ENCODE results near the gene FOXE1. TPM values are rescaled to one million over a fixed set of nuclear protein-coding genes. Genes with fewer than 3 reads are reported as not detected.

The FOXE1 gene
- total RNA-seq, 2 donors from 2014 or later: 0.97 to 5.5 TPM

GRCh38 chr9:97854696-97855485, 1.9 kb downstream of the FOXE1 start:
- Histone ChIP-seq H3K27ac (no peak overlapping the region), H3K4me1 (replicated peaks) (peaks cover 8% of the 10 kb centered on the region), H3K27me3 (replicated peaks; ENCODE audit: insufficient read depth) (peaks cover 57% of the 10 kb centered on the region), H3K36me3 (no peaks in the 10 kb centered on the region), H3K9me3 (no peaks in the 10 kb centered on the region), H3K4me3 (peak overlapping the region; percentile 23 to 30)
- intact Hi-C loops (cut with DNase I): no loop called here
- DNase-seq (ENCODE audit: low spot score): no peak
- no peak for TF ChIP-seq POLR2A (IDR thresholded peaks at IDR 0.05)
- no peak for TF ChIP-seq POLR2AphosphoS5 (IDR thresholded peaks at IDR 0.05)
- TF ChIP-seq, protein P1, sequence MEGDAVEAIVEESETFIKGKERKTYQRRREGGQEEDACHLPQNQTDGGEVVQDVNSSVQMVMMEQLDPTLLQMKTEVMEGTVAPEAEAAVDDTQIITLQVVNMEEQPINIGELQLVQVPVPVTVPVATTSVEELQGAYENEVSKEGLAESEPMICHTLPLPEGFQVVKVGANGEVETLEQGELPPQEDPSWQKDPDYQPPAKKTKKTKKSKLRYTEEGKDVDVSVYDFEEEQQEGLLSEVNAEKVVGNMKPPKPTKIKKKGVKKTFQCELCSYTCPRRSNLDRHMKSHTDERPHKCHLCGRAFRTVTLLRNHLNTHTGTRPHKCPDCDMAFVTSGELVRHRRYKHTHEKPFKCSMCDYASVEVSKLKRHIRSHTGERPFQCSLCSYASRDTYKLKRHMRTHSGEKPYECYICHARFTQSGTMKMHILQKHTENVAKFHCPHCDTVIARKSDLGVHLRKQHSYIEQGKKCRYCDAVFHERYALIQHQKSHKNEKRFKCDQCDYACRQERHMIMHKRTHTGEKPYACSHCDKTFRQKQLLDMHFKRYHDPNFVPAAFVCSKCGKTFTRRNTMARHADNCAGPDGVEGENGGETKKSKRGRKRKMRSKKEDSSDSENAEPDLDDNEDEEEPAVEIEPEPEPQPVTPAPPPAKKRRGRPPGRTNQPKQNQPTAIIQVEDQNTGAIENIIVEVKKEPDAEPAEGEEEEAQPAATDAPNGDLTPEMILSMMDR (IDR thresholded peaks at IDR 0.05): no peak
- 20% methylated on average over 40 of the region's 71 CpGs for WGBS

DNA sequence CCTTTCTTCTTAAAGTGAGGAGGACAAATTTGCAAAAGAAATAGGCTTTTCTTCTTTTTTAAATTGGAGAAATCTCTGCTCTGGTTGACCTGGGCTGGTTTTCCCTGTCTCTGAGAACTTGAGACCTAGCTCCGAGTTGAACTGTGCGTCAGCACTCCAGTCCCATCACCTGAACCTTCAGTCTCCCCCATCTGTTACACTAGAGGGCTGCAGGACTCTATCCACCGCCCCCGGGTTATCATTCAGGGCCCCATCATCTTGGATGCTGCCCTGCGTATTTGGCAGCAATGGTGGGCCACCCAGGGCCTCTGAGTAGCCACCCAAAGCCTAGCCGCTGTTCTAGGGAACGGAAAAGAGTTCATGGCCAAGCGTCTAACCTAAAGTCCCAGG, 2.5 kb downstream of the FOXE1 start:
- WGBS: 39% methylated on average over 8 of the region's 8 CpGs
- DNase-seq (ENCODE audit: low spot score): no peak
- H3K9me3 ChIP-seq: no peaks in the 10 kb centered on the region
- H3K4me1 ChIP-seq (replicated peaks): peaks cover 8% of the 10 kb centered on the region
- intact Hi-C loops (cut with DNase I): no loop called here
- no peak overlapping the region for H3K27ac ChIP-seq
- TF ChIP-seq, protein P1 (IDR thresholded peaks at IDR 0.05): no peak
- TF ChIP-seq POLR2A (IDR thresholded peaks at IDR 0.05) (no peak), POLR2AphosphoS5 (IDR thresholded peaks at IDR 0.05) (no peak)
- no peak overlapping the region for H3K4me3 ChIP-seq
- H3K27me3 ChIP-seq (replicated peaks; ENCODE audit: insufficient read depth): peaks cover 56% of the 10 kb centered on the region
- H3K36me3 ChIP-seq: no peaks in the 10 kb centered on the region

DNA sequence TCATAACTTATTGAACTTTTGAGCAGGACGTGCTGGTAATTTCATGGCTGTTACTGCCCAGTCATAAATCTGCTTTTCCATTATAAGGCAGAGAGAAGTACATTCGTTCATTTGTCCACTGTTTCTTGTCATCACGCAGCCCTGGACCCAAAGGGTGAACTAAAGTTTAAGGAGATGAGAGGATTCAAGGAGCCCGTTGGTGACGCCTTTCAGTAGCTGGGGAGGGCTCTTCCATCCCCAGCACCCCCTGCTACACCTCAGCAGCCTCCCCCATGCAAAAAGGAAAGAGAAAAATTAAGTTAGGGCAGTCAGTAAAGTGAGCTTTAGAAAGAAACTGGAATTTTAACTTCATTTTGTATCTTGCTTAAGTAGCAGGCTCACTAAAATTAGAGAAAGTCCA, 2.9 kb downstream of the FOXE1 start:
- Histone ChIP-seq H3K27ac (no peak overlapping the region), H3K4me3 (no peak overlapping the region), H3K9me3 (no peaks in the 10 kb centered on the region), H3K27me3 (replicated peaks; ENCODE audit: insufficient read depth) (peaks cover 56% of the 10 kb centered on the region), H3K36me3 (no peaks in the 10 kb centered on the region), H3K4me1 (replicated peaks) (peaks cover 8% of the 10 kb centered on the region)
- TF ChIP-seq, protein P1 (IDR thresholded peaks at IDR 0.05): no peak
- TF ChIP-seq POLR2AphosphoS5 (IDR thresholded peaks at IDR 0.05): no peak
- no peak for TF ChIP-seq POLR2A (IDR thresholded peaks at IDR 0.05)
- no peak for DNase-seq (ENCODE audit: low spot score)
- intact Hi-C loops (cut with DNase I): no loop called here
- WGBS: 55% methylated on average over 5 of the region's 5 CpGs

DNA sequence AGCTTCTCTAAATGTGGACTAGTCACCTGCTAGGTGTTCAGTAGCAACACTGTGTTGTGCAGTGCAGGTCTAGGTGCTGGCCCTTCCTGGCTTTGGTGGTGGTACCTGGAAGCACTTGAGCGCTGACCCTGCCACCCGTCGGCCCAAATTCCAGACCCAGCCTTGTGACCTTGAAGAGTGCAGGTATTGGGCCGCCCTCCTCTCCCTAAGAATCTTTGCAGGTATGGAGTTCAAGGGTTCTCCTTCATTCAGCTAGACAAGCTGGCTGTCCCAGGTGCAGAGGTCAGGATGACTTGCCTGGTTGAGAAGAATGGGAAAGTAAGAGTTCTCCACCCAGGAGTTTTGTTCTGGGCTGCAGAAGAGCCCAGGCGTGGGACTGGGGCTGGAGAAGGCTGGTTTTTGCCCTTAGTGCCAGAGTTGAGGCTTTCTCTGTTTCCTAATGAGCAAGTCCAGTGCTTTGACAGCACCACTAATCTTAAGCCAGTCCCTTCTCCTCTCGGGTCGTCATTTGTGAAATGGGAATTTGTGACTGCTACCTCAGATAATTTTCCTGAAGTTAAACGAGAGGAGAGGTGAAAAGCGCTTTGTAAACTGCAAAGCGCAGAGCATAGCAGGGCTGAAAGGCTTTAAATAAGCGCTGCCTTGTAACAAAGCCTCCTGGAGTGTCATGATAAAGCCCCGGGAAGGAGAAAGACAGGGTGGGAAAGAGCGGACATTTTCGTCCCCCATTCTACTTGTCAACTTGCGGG, 4.0 kb downstream of the FOXE1 start:
- no peaks in the 10 kb centered on the region for H3K9me3 ChIP-seq
- H3K4me1 ChIP-seq (replicated peaks): peaks cover 8% of the 10 kb centered on the region
- H3K27me3 ChIP-seq (replicated peaks; ENCODE audit: insufficient read depth): peaks cover 49% of the 10 kb centered on the region
- TF ChIP-seq POLR2AphosphoS5 (IDR thresholded peaks at IDR 0.05): no peak
- TF ChIP-seq POLR2A (IDR thresholded peaks at IDR 0.05): no peak
- TF ChIP-seq, protein P1 (IDR thresholded peaks at IDR 0.05): no peak
- no peak overlapping the region for H3K4me3 ChIP-seq
- DNase-seq (ENCODE audit: low spot score): no peak
- no peak overlapping the region for H3K27ac ChIP-seq
- intact Hi-C loops (cut with DNase I): no loop called here
- WGBS: 40% methylated on average over 15 of the region's 15 CpGs
- no peaks in the 10 kb centered on the region for H3K36me3 ChIP-seq
